Endodermal cell (in vitro differentiated cells): ENCODE data around the gene NPSR1. TPM values are rescaled to one million over a fixed set of nuclear protein-coding genes. Genes with fewer than 3 reads are reported as not detected.

Experiments used
- DNase-seq: peaks from one replicate; pipeline ENCODE4 v3.0.0-alpha.2; 2017
- H3K27ac ChIP-seq: 2 replicates; pipeline ENCODE4 v1.5.1; 2013; ENCODE audit warnings: mild to moderate bottlenecking, low read depth, low read length, moderate library complexity
- H3K27me3 ChIP-seq: 2 replicates; pipeline ENCODE4 v1.6.1; 2013; ENCODE audit warnings: mild to moderate bottlenecking, low read length, moderate library complexity; ENCODE audit not compliant: insufficient read depth, control insufficient read depth, poor library complexity, severe bottlenecking
- H3K36me3 ChIP-seq: 2 replicates; pipeline ENCODE4 v1.7.0; 2013; ENCODE audit warnings: mild to moderate bottlenecking, low read length, moderate library complexity; ENCODE audit not compliant: control insufficient read depth, insufficient read depth
- H3K4me1 ChIP-seq: one replicate; pipeline ENCODE4 v1.7.0; 2013; ENCODE audit warnings: low read length; ENCODE audit not compliant: control insufficient read depth, insufficient read depth
- H3K4me3 ChIP-seq: 2 replicates; pipeline ENCODE4 v1.5.1; 2013; ENCODE audit warnings: mild to moderate bottlenecking, low read length, moderate library complexity
- H3K9ac ChIP-seq: 2 replicates; pipeline ENCODE4 v1.6.1; 2013; ENCODE audit warnings: mild to moderate bottlenecking, low read length, moderate library complexity; ENCODE audit not compliant: poor library complexity, severe bottlenecking; ENCODE audit errors: extremely low read depth
- H3K9me3 ChIP-seq: 2 replicates; pipeline ENCODE4 v1.6.1; 2013; ENCODE audit warnings: mild to moderate bottlenecking, low read length, moderate library complexity; ENCODE audit not compliant: control insufficient read depth
- H3K27ac Mint-ChIP-seq: 2 replicates; pipeline ENCODE4 v1.8.0; 2020; ENCODE audit warnings: mixed read lengths
- H3K27me3 Mint-ChIP-seq: 2 replicates; pipeline ENCODE4 v1.8.0; 2021; ENCODE audit warnings: mild to moderate bottlenecking, mixed read lengths; ENCODE audit not compliant: insufficient read depth
- H3K36me3 Mint-ChIP-seq: 2 replicates; pipeline ENCODE4 v1.8.0; 2020; ENCODE audit warnings: low read depth, mixed read lengths
- H3K4me1 Mint-ChIP-seq: 2 replicates; pipeline ENCODE4 v1.8.0; 2020; ENCODE audit warnings: mixed read lengths
- H3K4me3 Mint-ChIP-seq: 2 replicates; pipeline ENCODE4 v1.8.0; 2020; ENCODE audit warnings: mild to moderate bottlenecking, moderate library complexity, mixed read lengths
- H3K9me3 Mint-ChIP-seq: 2 replicates; pipeline ENCODE4 v1.8.0; 2020; ENCODE audit warnings: mild to moderate bottlenecking, mixed read lengths
- CTCF ChIP-seq: fragments of 200-600 bp; sonication (generic); conservative IDR thresholded peaks from 2 replicates; pipeline ENCODE4 v1.5.0; 2021; ENCODE audit warnings: antibody characterized with exemption, mild to moderate bottlenecking
- WGBS, 2 experiments: methylation state at CpG; one replicate each; pipeline versions ENCODE4 v1.1.5 to v1.1.7; 2013; ENCODE audit warnings: missing lambda C conversion rate in 2 of 2, mixed read lengths in 1 of 2; ENCODE audit not compliant: insufficient coverage in 1 of 2, insufficient read length in 1 of 2; 5-methylcytosine and 5-hydroxymethylcytosine counted together
- total RNA-seq, 2 donors: library from RNA; stranded (reverse); fragmentation: NEBNext Ultra II Directional in 1 of 2; extraction: Animal tissue kit (Norgen Biotek cat#: 25700) in 1 of 2; gene quantifications; 2 replicates in 1 of 2; 3 replicates in 1 of 2; pipeline ENCODE4 v1.2.1, GENCODE V29; 2021

NPSR1 gene
- total RNA-seq, 2 donors from 2014 or later, result not detected

DNA sequence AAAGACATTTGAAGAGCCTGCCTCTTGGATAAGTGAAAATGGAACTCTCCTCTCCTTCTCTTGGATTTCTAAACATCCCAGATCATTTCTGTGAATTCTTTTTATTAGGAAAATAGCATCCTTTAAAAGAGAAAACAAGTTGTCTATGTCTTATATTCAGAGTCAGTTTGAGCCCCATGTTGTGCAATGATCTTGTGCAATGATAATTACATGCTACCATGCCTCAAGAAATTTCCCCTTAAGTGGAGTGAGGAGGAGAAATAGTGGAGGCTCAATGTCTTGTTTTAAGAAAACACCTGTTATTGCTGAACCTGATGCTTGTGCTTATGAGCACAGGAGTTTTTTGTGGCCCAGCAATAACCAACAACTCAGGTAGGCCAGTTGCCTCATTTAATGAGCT, 103.6 kb downstream of the NPSR1 start:
- Histone ChIP-seq H3K4me3 (no peak overlapping the region), H3K9me3 (no peaks in the 10 kb centered on the region), H3K27me3 (no peaks in the 10 kb centered on the region), H3K27ac (no peak overlapping the region), H3K4me1 (no peaks in the 10 kb centered on the region), H3K9ac (no peak overlapping the region), H3K36me3 (no peaks in the 10 kb centered on the region)
- no peak for DNase-seq
- Mint-ChIP-seq H3K27me3 (peaks cover 4% of the 10 kb centered on the region), H3K4me1 (peaks cover 15% of the 10 kb centered on the region), H3K36me3 (no peaks in the 10 kb centered on the region), H3K9me3 (no peaks in the 10 kb centered on the region), H3K27ac (no peak overlapping the region), H3K4me3 (no peak overlapping the region)
- TF ChIP-seq CTCF, result no peak

DNA sequence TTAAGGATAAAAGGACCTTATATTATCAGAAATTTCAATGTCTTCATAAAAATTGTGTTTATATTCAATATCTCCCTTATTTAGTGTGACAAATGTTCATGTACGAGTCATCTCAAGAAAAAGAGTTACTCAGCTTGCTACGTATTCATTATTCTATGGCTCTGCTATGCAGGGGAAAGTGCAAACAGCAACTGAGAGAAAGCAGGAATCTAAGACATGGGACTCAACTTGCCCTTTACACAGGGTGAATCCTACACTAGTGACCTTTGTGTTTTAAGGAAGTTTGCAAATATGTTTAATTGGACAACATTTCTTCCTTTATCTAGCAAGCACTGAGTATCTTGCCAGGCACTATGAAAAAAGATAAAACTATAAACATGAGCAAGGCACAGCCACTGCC, 104.7 kb downstream of the NPSR1 start:
- H3K27me3 ChIP-seq, result no peaks in the 10 kb centered on the region
- no peak overlapping the region for H3K9ac ChIP-seq
- Mint-ChIP-seq H3K36me3 (no peaks in the 10 kb centered on the region), H3K27ac (no peak overlapping the region), H3K4me3 (no peak overlapping the region), H3K27me3 (peaks cover 4% of the 10 kb centered on the region), H3K4me1 (peaks cover 11% of the 10 kb centered on the region), H3K9me3 (no peaks in the 10 kb centered on the region)
- no peak for TF ChIP-seq CTCF
- no peak for DNase-seq
- H3K27ac ChIP-seq, result no peak overlapping the region
- H3K9me3 ChIP-seq, result no peaks in the 10 kb centered on the region
- H3K4me1 ChIP-seq, result no peaks in the 10 kb centered on the region
- H3K4me3 ChIP-seq, result no peak overlapping the region
- WGBS, 2 experiments, result 85 to 94% methylated on average over 2 of the region's 2 CpGs
- no peaks in the 10 kb centered on the region for H3K36me3 ChIP-seq

GRCh38 chr7:34772296-34772938, 114.4 kb downstream of the NPSR1 start:
- H3K4me3 Mint-ChIP-seq, result no peak overlapping the region
- no peak overlapping the region for H3K27ac Mint-ChIP-seq
- no peaks in the 10 kb centered on the region for H3K4me1 ChIP-seq
- no peak for TF ChIP-seq CTCF
- H3K27ac ChIP-seq, result no peak overlapping the region
- H3K36me3 Mint-ChIP-seq, result no peaks in the 10 kb centered on the region
- no peaks in the 10 kb centered on the region for H3K36me3 ChIP-seq
- H3K9me3 Mint-ChIP-seq, result no peaks in the 10 kb centered on the region
- H3K27me3 Mint-ChIP-seq, result peaks cover 3% of the 10 kb centered on the region
- H3K9ac ChIP-seq, result no peak overlapping the region
- DNase-seq, result no peak
- H3K4me3 ChIP-seq, result no peak overlapping the region
- no peaks in the 10 kb centered on the region for H3K27me3 ChIP-seq
- H3K4me1 Mint-ChIP-seq, result peaks cover 9% of the 10 kb centered on the region
- H3K9me3 ChIP-seq, result no peaks in the 10 kb centered on the region
